K562 (cell line): Measurements from ENCODE around the gene CHRM3. TPM values are rescaled to one million over a fixed set of nuclear protein-coding genes. Genes with fewer than 3 reads are reported as not detected.

Experiments used
- ATAC-seq: fragments of 200-7000 bp; cut with Tn5 transposase; 3 replicates; pipeline ENCODE4 v1.9.1; 2020; ENCODE audit warnings: moderate library complexity
- BruUV-seq: library from RNA; stranded (reverse); fragments of 400-500 nt; replicated peaks from 2 replicates; lab custom pipeline; 2021; lab: Mats Ljungman, UMichigan
- CTCF ChIA-PET: fragments of 300-600 bp; formaldehyde crosslinking; extraction: SDS; loops from one replicate; lab custom pipeline; 2021; ENCODE audit warnings: low intra/inter-chr PET ratio; lab: Yijun Ruan, JAX
- POLR2A ChIA-PET: fragments of 300-600, 350-650 bp; sonication (Branson Sonifier 250); formaldehyde crosslinking; extraction: SDS; loops from one replicate; lab custom pipeline; 2021; ENCODE audit warnings: antibody characterized with exemption, inconsistent platforms; lab: Yijun Ruan, JAX
- DNase-seq, 4 experiments: peaks; one replicate each; pipeline versions ENCODE4 v3.0.0 to v3.0.0-alpha.2; 2011 to 2018; ENCODE audit warnings: low spot score in 3 of 4, mixed read lengths in 3 of 4; ENCODE audit errors: extremely low read depth in 1 of 4
- FAIRE-seq: peaks from 2 replicates; lab custom pipeline; 2011; peaks lifted over from hg19 to GRCh38; lab: Jason Lieb, UNC
- H2AFZ ChIP-seq: 2 replicates; pipeline ENCODE4 v1.6.0; 2011; ENCODE audit warnings: low read depth, low read length, control low read depth, inconsistent platforms
- H3K27ac ChIP-seq: fragments of 200-600 bp; 3 replicates; pipeline ENCODE4 v1.8.0; 2011; ENCODE audit warnings: low read depth, mild to moderate bottlenecking, control low read depth, inconsistent platforms, low read length, moderate library complexity, mixed read lengths; ENCODE audit errors: extremely low read depth
- H3K27me3 ChIP-seq, 2 experiments: fragments of 300-600 bp in 1 of 2; 2 replicates in 1 of 2; 3 replicates in 1 of 2; pipeline versions ENCODE4 v1.6.0 to v1.8.0; 2011; ENCODE audit warnings: inconsistent platforms in 2 of 2, low read length in 2 of 2, mild to moderate bottlenecking in 1 of 2, mixed read lengths in 1 of 2, moderate library complexity in 1 of 2; ENCODE audit not compliant: control insufficient read depth in 2 of 2, insufficient read depth in 2 of 2
- H3K36me3 ChIP-seq: fragments of 300-600 bp; 3 replicates; pipeline ENCODE4 v1.8.0; 2011; ENCODE audit warnings: mild to moderate bottlenecking, low read length, inconsistent platforms; ENCODE audit not compliant: control insufficient read depth, insufficient read depth
- H3K4me1 ChIP-seq, 2 experiments: fragments of 200-600 bp in 1 of 2; replicated peaks in 1 of 2; 2 replicates in 1 of 2; 3 replicates in 1 of 2; pipeline versions ENCODE4 v1.5.1 to v1.8.0; 2011; ENCODE audit warnings: inconsistent platforms in 2 of 2, low read length in 2 of 2, mild to moderate bottlenecking in 1 of 2, mixed read lengths in 1 of 2, moderate library complexity in 1 of 2; ENCODE audit not compliant: control insufficient read depth in 2 of 2, insufficient read depth in 2 of 2
- H3K4me2 ChIP-seq: 2 replicates; pipeline ENCODE4 v1.6.1; 2011; ENCODE audit warnings: low read length, control low read depth, inconsistent platforms, mixed read lengths; ENCODE audit not compliant: insufficient read depth
- H3K4me3 ChIP-seq: fragments of 200-600 bp; sonication (generic), shearing (Covaris generic); 2 replicates; pipeline ENCODE4 v1.5.1; 2016; ENCODE audit warnings: control low read depth, inconsistent platforms
- H3K79me2 ChIP-seq: fragments of 200-600 bp; 3 replicates; pipeline ENCODE4 v1.8.0; 2011; ENCODE audit warnings: low read length, inconsistent platforms; ENCODE audit not compliant: control insufficient read depth, insufficient read depth
- H3K9ac ChIP-seq, 2 experiments: 2 replicates each; pipeline versions ENCODE4 v1.6.0 to v1.6.1; 2011; ENCODE audit warnings: low read depth in 2 of 2, low read length in 2 of 2, control low read depth in 1 of 2, inconsistent platforms in 1 of 2, mild to moderate bottlenecking in 1 of 2, mixed read lengths in 1 of 2; ENCODE audit not compliant: insufficient read depth in 1 of 2
- H3K9me1 ChIP-seq: one replicate; pipeline ENCODE4 v1.6.0; 2011; ENCODE audit warnings: inconsistent platforms, mild to moderate bottlenecking, low read length, moderate library complexity; ENCODE audit not compliant: control insufficient read depth, insufficient read depth
- H3K9me3 ChIP-seq: replicated peaks from 2 replicates; pipeline ENCODE4 v1.5.1; 2011; ENCODE audit warnings: low read depth, low read length, inconsistent platforms; ENCODE audit not compliant: control insufficient read depth, insufficient read depth
- H4K20me1 ChIP-seq: replicated peaks from 2 replicates; pipeline ENCODE4 v1.6.1; 2011; ENCODE audit warnings: low read length, inconsistent platforms, mixed read lengths; ENCODE audit not compliant: control insufficient read depth, insufficient read depth
- KLF16 ChIP-seq: IDR thresholded peaks from 2 replicates; pipeline ENCODE4 v1.6.1; 2016; ENCODE audit warnings: antibody characterized with exemption
- MYBL2 ChIP-seq, 2 experiments: fragments of 450-650 bp in 1 of 2; sonication (generic) in 1 of 2; formaldehyde crosslinking in 1 of 2; IDR thresholded peaks; 2 replicates each; pipeline versions ENCODE4 v1.6.1 to v1.8.1; 2017 to 2022; ENCODE audit warnings: borderline replicate concordance in 1 of 2, inconsistent platforms in 1 of 2, low read depth in 1 of 2, mild to moderate bottlenecking in 1 of 2, missing genetic modification reagents in 1 of 2, moderate library complexity in 1 of 2
- RFX5 ChIP-seq: IDR thresholded peaks from 2 replicates; pipeline ENCODE4 v1.6.1; 2011; ENCODE audit warnings: low read depth, mild to moderate bottlenecking, improper control_type of control experiment, low read length
- WGBS: fragments of 100-300 bp; shearing (Covaris generic); methylation state at CpG from one replicate; pipeline ENCODE4 v1.1.6; 2016; ENCODE audit warnings: low coverage, mixed read lengths; ENCODE audit not compliant: insufficient coverage; ENCODE audit errors: missing lambda C conversion rate; 5-methylcytosine and 5-hydroxymethylcytosine counted together
- in situ Hi-C: fragments of 300-500 bp; cut with MboI; formaldehyde crosslinking; loops from 4 replicates; pipeline ENCODE4 v1.15.0; 2018; ENCODE audit warnings: inconsistent platforms, mixed read lengths
- intact Hi-C: fragments of 100-400 bp; cut with micrococcal nuclease; formaldehyde crosslinking; loops from 2 replicates; pipeline ENCODE4 v1.14.2; 2022
- polyA plus RNA-seq, 8 experiments: library from polyadenylated mRNA; depleted of rRNA in 4 of 8; stranded (reverse) in 5 of 8; unstranded in 3 of 8; fragments of >200 nt; fragmentation: Nextera tagmentation in 2 of 8; fragmentation: Illumina TruSeq in 1 of 8; extraction: Ambion mirVana in 2 of 8; extraction: Trizol in 1 of 8; gene quantifications; 2 replicates each; pipeline versions ENCODE4 v1.2.1 to v1.2.3, GENCODE V29; 2011 to 2014; ENCODE audit warnings: inconsistent platforms in 1 of 8, missing spikeins in 1 of 8
- total RNA-seq, 7 experiments: library from RNA; depleted of rRNA in 6 of 7; stranded (reverse); fragments of >200 nt in 6 of 7; fragmentation: Illumina TruSeq in 2 of 7; extraction: Trizol in 2 of 7; gene quantifications; 2 replicates each; pipeline versions ENCODE4 v1.2.1 to v1.2.3, GENCODE V29; 2011 to 2021; ENCODE audit warnings: low replicate concordance in 1 of 7
- TF ChIP-seq, protein P1 (sequence below): fragments of 450-650 bp; IDR thresholded peaks from 2 replicates; pipeline ENCODE4 v1.6.1; 2016; ENCODE audit warnings: low read depth

Gene CHRM3
- total and polyA plus RNA-seq, 9 of the 15 experiments (the other 6 are each of a cell fraction or from before 2014, with no cell fraction given): 0.03 to 0.18 (median 0.05) TPM; not detected in 4

DNA sequence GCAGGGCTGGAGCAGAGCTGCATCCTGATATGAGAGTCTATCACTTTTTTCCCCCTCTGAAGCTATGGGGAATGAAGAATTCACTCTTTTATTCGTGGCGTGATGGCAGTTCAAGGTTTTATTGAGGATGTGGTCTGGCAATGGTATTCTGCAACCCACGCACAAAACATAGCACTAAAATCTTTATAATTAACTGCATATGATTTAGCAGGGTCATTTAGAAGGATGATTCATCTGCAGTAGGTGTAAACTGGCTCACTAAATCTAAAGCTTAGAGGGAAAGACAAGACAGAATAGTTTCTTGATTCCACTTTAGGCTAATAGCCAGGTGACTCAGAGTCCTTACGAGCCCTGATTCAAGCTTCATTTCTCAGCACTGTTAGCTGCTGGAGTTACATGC, 25.0 kb upstream of the CHRM3 start:
- H2AFZ ChIP-seq: no peak overlapping the region
- ATAC-seq (no peak), FAIRE-seq (no peak), DNase-seq (no peak)
- H3K4me3 ChIP-seq: no peak overlapping the region
- no peaks in the 10 kb centered on the region for H3K9me1 ChIP-seq
- BruUV-seq: no TSS peak
- no peaks in the 10 kb centered on the region for H3K27me3 ChIP-seq
- no peak for TF ChIP-seq MYBL2 (IDR thresholded peaks at IDR 0.05; ENCODE audit: low read depth)
- TF ChIP-seq MYBL2 (CRISPR knock-in tag; IDR thresholded peaks at IDR 0.05; ENCODE audit: borderline replicate concordance): no peak
- TF ChIP-seq, protein P1, sequence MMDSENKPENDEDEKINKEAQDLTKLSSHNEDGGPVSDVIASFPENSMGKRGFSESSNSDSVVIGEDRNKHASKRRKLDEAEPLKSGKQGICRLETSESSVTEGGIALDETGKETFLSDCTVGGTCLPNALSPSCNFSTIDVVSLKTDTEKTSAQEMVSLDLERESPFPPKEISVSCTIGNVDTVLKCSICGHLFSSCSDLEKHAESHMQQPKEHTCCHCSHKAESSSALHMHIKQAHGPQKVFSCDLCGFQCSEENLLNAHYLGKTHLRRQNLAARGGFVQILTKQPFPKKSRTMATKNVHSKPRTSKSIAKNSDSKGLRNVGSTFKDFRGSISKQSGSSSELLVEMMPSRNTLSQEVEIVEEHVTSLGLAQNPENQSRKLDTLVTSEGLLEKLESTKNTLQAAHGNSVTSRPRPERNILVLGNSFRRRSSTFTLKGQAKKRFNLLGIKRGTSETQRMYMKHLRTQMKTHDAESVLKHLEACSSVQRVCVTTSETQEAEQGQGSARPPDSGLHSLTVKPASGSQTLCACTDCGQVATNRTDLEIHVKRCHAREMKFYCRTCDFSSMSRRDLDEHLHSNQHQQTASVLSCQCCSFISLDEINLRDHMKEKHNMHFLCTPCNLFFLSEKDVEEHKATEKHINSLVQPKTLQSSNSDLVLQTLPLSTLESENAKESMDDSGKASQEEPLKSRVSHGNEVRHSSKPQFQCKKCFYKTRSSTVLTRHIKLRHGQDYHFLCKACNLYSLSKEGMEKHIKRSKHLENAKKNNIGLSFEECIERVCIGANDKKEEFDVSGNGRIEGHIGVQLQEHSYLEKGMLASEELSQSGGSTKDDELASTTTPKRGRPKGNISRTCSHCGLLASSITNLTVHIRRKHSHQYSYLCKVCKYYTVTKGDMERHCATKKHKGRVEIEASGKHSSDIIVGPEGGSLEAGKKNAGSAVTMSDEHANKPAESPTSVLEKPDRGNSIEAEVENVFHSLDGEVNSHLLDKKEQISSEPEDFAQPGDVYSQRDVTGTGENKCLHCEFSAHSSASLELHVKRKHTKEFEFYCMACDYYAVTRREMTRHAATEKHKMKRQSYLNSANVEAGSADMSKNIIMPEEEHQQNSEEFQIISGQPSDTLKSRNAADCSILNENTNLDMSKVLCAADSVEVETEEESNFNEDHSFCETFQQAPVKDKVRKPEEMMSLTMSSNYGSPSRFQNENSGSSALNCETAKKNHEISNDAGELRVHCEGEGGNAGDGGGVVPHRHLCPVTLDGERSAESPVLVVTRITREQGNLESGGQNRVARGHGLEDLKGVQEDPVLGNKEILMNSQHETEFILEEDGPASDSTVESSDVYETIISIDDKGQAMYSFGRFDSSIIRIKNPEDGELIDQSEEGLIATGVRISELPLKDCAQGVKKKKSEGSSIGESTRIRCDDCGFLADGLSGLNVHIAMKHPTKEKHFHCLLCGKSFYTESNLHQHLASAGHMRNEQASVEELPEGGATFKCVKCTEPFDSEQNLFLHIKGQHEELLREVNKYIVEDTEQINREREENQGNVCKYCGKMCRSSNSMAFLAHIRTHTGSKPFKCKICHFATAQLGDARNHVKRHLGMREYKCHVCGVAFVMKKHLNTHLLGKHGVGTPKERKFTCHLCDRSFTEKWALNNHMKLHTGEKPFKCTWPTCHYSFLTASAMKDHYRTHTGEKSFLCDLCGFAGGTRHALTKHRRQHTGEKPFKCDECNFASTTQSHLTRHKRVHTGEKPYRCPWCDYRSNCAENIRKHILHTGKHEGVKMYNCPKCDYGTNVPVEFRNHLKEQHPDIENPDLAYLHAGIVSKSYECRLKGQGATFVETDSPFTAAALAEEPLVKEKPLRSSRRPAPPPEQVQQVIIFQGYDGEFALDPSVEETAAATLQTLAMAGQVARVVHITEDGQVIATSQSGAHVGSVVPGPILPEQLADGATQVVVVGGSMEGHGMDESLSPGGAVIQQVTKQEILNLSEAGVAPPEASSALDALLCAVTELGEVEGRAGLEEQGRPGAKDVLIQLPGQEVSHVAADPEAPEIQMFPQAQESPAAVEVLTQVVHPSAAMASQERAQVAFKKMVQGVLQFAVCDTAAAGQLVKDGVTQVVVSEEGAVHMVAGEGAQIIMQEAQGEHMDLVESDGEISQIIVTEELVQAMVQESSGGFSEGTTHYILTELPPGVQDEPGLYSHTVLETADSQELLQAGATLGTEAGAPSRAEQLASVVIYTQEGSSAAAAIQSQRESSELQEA: no peak
- TF ChIP-seq RFX5: no peak
- no peak for TF ChIP-seq KLF16
- intact Hi-C loops (no loop called here), in situ Hi-C loops (no loop called here)
- CTCF ChIA-PET: no interaction called here
- no peaks in the 10 kb centered on the region for H3K4me1 ChIP-seq
- H3K79me2 ChIP-seq: no peaks in the 10 kb centered on the region
- no peaks in the 10 kb centered on the region for H4K20me1 ChIP-seq
- no peaks in the 10 kb centered on the region for H3K9me3 ChIP-seq
- no peak overlapping the region for H3K4me2 ChIP-seq
- no peak overlapping the region for H3K27ac ChIP-seq
- POLR2A ChIA-PET: no interaction called here
- WGBS: 4% methylated on average over 4 of the region's 4 CpGs
- no peak overlapping the region for H3K9ac ChIP-seq
- H3K36me3 ChIP-seq: no peaks in the 10 kb centered on the region
